Gastrocnemius medialis (tissue), 4 donors: ENCODE results near the gene MRGPRD. TPM values are rescaled to one million over a fixed set of nuclear protein-coding genes. Genes with fewer than 3 reads are reported as not detected.

Source experiments
- ATAC-seq, 2 donors: fragments of 150-250 bp; one replicate each; pipeline ENCODE4 v1.9.1; 2016
- DNase-seq, 2 donors: peaks; one replicate each; pipeline ENCODE4 v3.0.0-alpha.2; 2019
- H3K27ac ChIP-seq, 4 donors: fragments of 200-600 bp; sonication (generic); 1 replicate in 1 of 4; 2 replicates in 3 of 4; pipeline ENCODE4 v1.5.1; 2016 to 2018; ENCODE audit warnings: mild to moderate bottlenecking in 2 of 4, moderate library complexity in 1 of 4
- H3K27me3 ChIP-seq, 3 donors: fragments of 200-600 bp; sonication (generic) in 2 of 3; 1 replicate in 1 of 3; 2 replicates in 2 of 3; pipeline versions ENCODE4 v1.5.1 to v1.6.0; 2016 to 2019; ENCODE audit warnings: mild to moderate bottlenecking in 1 of 3, moderate library complexity in 1 of 3
- H3K36me3 ChIP-seq, 2 donors: fragments of 200-600 bp; sonication (generic) in 1 of 2; one replicate each; pipeline ENCODE4 v1.5.1; 2017 to 2018
- H3K4me1 ChIP-seq, 2 donors: fragments of 200-600 bp; sonication (generic) in 1 of 2; one replicate each; pipeline ENCODE4 v1.5.1; 2016 to 2017; ENCODE audit warnings: mild to moderate bottlenecking in 2 of 2
- H3K4me3 ChIP-seq, 4 donors: fragments of 200-600 bp; sonication (generic) in 3 of 4; 1 replicate in 1 of 4; 2 replicates in 3 of 4; pipeline ENCODE4 v1.5.1; 2016 to 2019; ENCODE audit warnings: mild to moderate bottlenecking in 2 of 4
- H3K9me3 ChIP-seq, 3 donors: fragments of 200-600 bp; sonication (generic) in 2 of 3; 1 replicate in 1 of 3; 2 replicates in 2 of 3; pipeline ENCODE4 v1.5.1; 2016 to 2019
- POLR2A ChIP-seq, 2 donors: fragments of 450-650 bp; IDR thresholded peaks; one replicate each; pipeline ENCODE4 v1.6.1; 2017; ENCODE audit warnings: antibody characterized with exemption in 2 of 2, mild to moderate bottlenecking in 2 of 2, moderate library complexity in 2 of 2
- in situ Hi-C, 4 donors: fragments of 200-750 bp; cut with MboI; loops; one replicate each; pipeline versions ENCODE4 v1.15.0 to v1.8.0; 2017; ENCODE audit warnings: low sequenced_read_pairs in 4 of 4
- intact Hi-C: fragments of 100-400 bp; cut with DNase I; formaldehyde crosslinking; loops from one replicate; pipeline ENCODE4 v1.15.1; 2023; ENCODE audit warnings: low total_unique reads
- total RNA-seq, 4 donors: library from RNA; depleted of rRNA; stranded (reverse); fragments of >200 nt; gene quantifications; one replicate each; pipeline versions ENCODE4 v1.1.0 to v1.2.3, GENCODE V29; 2016
- TF ChIP-seq, protein P1 (sequence below), 5 experiments: fragments of 450-650 bp in 3 of 5; fragments of 200-600 bp in 2 of 5; sonication (generic) in 2 of 5; IDR thresholded peaks in 4 of 5; conservative IDR thresholded peaks in 1 of 5; 1 replicate in 4 of 5; 2 replicates in 1 of 5; pipeline ENCODE4 v1.5.1; 2016 to 2019; ENCODE audit warnings: antibody characterized with exemption in 5 of 5, mild to moderate bottlenecking in 3 of 5, moderate library complexity in 3 of 5

The MRGPRD gene
- total RNA-seq, 4 donors from 2014 or later: not detected

DNA sequence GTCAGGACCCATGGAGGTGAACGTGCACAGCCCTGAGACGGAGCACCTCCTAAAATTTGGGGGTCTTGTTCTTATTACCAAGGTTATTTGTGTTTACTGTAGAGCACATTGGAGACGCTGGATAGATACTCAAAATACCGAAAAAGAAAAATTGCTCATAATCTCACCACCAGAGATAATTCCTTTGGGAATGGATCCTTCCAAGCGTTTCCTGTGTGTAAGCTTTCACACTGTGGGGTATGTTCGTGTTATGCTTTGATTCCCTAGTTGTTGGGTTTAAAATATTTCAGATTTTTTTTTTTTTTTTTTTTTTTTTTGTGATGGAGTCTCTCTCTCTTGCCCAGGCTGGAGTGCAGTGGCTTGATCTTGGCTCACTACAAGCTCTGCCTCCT, 14.1 kb upstream of the MRGPRD start:
- TF ChIP-seq, protein P1, sequence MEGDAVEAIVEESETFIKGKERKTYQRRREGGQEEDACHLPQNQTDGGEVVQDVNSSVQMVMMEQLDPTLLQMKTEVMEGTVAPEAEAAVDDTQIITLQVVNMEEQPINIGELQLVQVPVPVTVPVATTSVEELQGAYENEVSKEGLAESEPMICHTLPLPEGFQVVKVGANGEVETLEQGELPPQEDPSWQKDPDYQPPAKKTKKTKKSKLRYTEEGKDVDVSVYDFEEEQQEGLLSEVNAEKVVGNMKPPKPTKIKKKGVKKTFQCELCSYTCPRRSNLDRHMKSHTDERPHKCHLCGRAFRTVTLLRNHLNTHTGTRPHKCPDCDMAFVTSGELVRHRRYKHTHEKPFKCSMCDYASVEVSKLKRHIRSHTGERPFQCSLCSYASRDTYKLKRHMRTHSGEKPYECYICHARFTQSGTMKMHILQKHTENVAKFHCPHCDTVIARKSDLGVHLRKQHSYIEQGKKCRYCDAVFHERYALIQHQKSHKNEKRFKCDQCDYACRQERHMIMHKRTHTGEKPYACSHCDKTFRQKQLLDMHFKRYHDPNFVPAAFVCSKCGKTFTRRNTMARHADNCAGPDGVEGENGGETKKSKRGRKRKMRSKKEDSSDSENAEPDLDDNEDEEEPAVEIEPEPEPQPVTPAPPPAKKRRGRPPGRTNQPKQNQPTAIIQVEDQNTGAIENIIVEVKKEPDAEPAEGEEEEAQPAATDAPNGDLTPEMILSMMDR (IDR thresholded peaks at IDR 0.05 in 4 of 5, conservative IDR thresholded peaks at IDR 0.05 in 1 of 5): no peak
- no peak for TF ChIP-seq POLR2A (IDR thresholded peaks at IDR 0.05)
- ATAC-seq (no peak), DNase-seq (no peak)
- Histone ChIP-seq H3K9me3 (no peaks in the 10 kb centered on the region), H3K4me3 (no peak overlapping the region), H3K27ac (no peak overlapping the region), H3K36me3 (no peaks in the 10 kb centered on the region), H3K27me3 (peaks cover under 1 to 14% (median 8%) of the 10 kb centered on the region in 3 donors), H3K4me1 (no peaks in the 10 kb centered on the region)
- intact Hi-C loops (no loop called here), in situ Hi-C loops (no loop called here)

DNA sequence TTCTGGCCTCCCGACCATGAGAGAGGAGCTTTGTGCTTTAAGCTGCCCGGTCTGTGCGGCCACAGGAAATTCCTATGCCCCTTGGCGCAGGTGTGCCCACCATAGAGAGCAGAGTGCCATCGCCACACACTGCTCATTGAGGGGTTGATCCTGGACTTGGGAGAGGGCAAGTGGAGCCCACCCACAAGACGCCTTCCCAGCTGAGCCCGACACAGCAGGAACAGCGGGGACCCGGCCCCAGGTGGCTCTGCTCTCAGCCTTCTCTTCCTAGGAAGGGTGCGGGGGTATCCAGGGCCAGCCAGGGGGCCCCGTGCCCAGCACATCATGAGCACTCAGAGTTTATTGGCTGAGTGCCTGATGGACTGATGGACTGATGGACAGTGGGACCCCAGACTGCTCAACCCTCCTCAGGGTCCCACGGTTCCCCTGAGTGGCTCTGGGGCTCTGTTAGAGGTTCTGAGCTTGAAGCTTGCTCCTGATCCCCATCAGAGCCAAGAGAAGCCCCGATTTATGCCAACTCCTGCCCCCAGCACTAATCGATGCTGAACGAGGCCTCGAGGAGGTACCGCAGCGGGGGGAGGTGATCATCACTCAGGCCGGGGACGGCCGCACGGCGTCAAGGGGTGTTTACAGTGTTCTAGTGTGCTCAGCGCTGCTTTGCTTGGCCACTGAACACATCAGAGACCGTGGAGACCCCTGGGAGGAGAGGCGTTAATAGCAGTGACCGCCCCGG, 13.5 kb upstream of the MRGPRD start:
- in situ Hi-C loops: no loop called here
- ATAC-seq: no peak

DNA sequence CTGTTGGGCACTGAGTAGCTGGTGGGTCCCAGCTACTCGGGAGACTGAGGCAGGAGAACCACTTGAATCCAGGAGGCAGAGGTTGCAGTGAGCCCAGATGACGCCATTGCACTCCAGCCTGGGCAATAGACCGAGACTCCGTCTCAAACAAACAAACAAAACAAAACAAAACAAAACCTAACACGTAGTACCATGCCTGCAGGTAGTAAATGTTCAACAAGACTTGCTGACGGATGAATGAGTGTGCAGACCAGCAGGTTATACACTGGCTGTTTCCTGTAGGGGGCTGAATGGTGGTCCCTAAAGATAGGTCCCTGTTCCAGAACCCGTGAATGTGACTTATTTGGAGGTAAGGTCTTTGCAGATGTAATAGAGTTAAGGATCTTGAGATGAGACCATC, 12.8 kb upstream of the MRGPRD start:
- no peak overlapping the region for H3K27ac ChIP-seq
- no peak overlapping the region for H3K4me3 ChIP-seq
- peaks cover 0 to 14% (median 7%) of the 10 kb centered on the region in 3 donors for H3K27me3 ChIP-seq
- no peaks in the 10 kb centered on the region for H3K9me3 ChIP-seq
- DNase-seq (no peak), ATAC-seq (no peak)
- no peaks in the 10 kb centered on the region for H3K36me3 ChIP-seq
- intact Hi-C loops: no loop called here
- no peaks in the 10 kb centered on the region for H3K4me1 ChIP-seq
- in situ Hi-C loops: no loop called here
- TF ChIP-seq, protein P1 (IDR thresholded peaks at IDR 0.05 in 4 of 5, conservative IDR thresholded peaks at IDR 0.05 in 1 of 5): no peak
- no peak for TF ChIP-seq POLR2A (IDR thresholded peaks at IDR 0.05)

More for the DNA sequence above, 13.5 kb upstream of the MRGPRD start:
- no peak overlapping the region for H3K27ac ChIP-seq
- no peak overlapping the region for H3K4me3 ChIP-seq
- no peaks in the 10 kb centered on the region for H3K36me3 ChIP-seq
- no peak for DNase-seq
- no peaks in the 10 kb centered on the region for H3K9me3 ChIP-seq
- H3K27me3 ChIP-seq: peaks cover 0 to 14% (median 7%) of the 10 kb centered on the region in 3 donors
- H3K4me1 ChIP-seq: no peaks in the 10 kb centered on the region
- intact Hi-C loops: no loop called here
- TF ChIP-seq POLR2A (IDR thresholded peaks at IDR 0.05): no peak
- TF ChIP-seq, protein P1 (IDR thresholded peaks at IDR 0.05 in 4 of 5, conservative IDR thresholded peaks at IDR 0.05 in 1 of 5): no peak

DNA sequence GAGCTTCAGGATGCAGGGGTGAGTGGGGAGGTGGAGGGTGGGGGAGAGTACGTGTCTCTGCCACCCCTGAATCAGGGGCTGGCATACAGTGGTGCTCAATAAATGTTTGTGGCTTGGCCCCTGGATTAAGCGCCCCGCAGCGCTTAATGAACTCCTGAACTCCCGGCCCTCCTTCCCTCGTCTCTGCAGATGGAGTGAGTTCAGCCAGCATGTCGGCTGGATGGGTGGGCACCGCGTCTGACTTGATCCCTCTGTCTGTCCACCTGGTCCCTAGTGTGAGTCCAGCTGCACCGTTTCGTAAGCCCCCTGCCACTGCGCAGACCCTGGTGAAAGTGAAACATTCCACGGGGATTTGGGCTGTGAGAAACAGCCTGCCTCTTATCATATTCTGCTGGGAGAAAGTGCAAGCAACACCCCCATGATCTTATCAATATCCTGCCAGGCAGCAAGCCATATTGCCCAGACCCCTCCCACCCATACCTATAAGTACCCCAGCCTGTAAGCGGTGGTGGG, 12.0 kb upstream of the MRGPRD start:
- Histone ChIP-seq H3K27me3 (peaks cover 0 to 14% (median 7%) of the 10 kb centered on the region in 3 donors), H3K36me3 (no peaks in the 10 kb centered on the region), H3K4me3 (no peak overlapping the region), H3K27ac (no peak overlapping the region), H3K9me3 (no peaks in the 10 kb centered on the region), H3K4me1 (no peaks in the 10 kb centered on the region)
- ATAC-seq: no peak
- in situ Hi-C loops: no loop called here
- TF ChIP-seq POLR2A (IDR thresholded peaks at IDR 0.05): no peak
- TF ChIP-seq, protein P1 (IDR thresholded peaks at IDR 0.05 in 4 of 5, conservative IDR thresholded peaks at IDR 0.05 in 1 of 5): no peak
- DNase-seq: no peak
- intact Hi-C loops: no loop called here
